ENCODE measurements around the gene ZNF107.

Gene ZNF107

DNA sequence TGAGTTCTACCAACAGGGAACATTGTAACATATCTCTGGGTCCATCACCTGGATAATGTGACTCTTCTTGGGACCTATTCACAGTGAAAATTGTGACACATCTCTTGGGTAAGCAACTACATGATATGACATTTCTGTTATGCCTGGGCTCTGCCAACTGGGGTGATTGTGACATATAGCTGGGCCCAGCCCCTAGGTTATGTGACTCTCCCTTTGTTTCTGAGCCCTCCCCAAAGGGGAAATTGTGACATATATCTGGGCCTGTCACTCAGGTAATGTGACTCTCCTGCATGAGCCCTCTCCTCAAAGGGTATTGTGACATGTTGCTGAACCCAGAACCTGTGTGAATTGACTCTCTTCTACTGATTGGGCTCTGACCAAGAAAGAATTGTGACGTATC lies 22.4 kb upstream of the ZNF107 start:
- CTCF ChIA-PET = interaction anchor here (0.7 kb wide), 1 partner anchor 50 kb away, joined by 3 read pairs; no protein-coding TSS in a partner anchor
- no peak for DNase-seq (ENCODE audit: extremely low spot score)
- POLR2A ChIA-PET = no interaction called here
- no peak for TF ChIP-seq HDGF (IDR thresholded peaks at IDR 0.05; ENCODE audit: borderline replicate concordance)
- TF ChIP-seq, protein P1, sequence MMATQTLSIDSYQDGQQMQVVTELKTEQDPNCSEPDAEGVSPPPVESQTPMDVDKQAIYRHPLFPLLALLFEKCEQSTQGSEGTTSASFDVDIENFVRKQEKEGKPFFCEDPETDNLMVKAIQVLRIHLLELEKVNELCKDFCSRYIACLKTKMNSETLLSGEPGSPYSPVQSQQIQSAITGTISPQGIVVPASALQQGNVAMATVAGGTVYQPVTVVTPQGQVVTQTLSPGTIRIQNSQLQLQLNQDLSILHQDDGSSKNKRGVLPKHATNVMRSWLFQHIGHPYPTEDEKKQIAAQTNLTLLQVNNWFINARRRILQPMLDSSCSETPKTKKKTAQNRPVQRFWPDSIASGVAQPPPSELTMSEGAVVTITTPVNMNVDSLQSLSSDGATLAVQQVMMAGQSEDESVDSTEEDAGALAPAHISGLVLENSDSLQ (IDR thresholded peaks at IDR 0.05) = no peak
- TF ChIP-seq SUZ12 (IDR thresholded peaks at IDR 0.05) = no peak
- no peak for TF ChIP-seq FOXM1 (IDR thresholded peaks at IDR 0.05; ENCODE audit: borderline replicate concordance)
- TF ChIP-seq ELF4 (IDR thresholded peaks at IDR 0.05) = no peak
- no peak for TF ChIP-seq TARDBP (IDR thresholded peaks at IDR 0.05)
- no peak for TF ChIP-seq LEF1 (IDR thresholded peaks at IDR 0.05; ENCODE audit: borderline replicate concordance)
- TF ChIP-seq ARNT (IDR thresholded peaks at IDR 0.05) = no peak
- no peak for TF ChIP-seq SP1 (IDR thresholded peaks at IDR 0.05)
- TF ChIP-seq L3MBTL2 (conservative IDR thresholded peaks at IDR 0.05) = no peak
- TF ChIP-seq ZNF384 (IDR thresholded peaks at IDR 0.05) = no peak
- no peak for TF ChIP-seq BHLHE40 (IDR thresholded peaks at IDR 0.05; ENCODE audit: borderline replicate concordance)
- TF ChIP-seq FOXK2 (IDR thresholded peaks at IDR 0.05) = no peak
- no peak for TF ChIP-seq CTBP1 (IDR thresholded peaks at IDR 0.05; ENCODE audit: borderline replicate concordance)

DNA sequence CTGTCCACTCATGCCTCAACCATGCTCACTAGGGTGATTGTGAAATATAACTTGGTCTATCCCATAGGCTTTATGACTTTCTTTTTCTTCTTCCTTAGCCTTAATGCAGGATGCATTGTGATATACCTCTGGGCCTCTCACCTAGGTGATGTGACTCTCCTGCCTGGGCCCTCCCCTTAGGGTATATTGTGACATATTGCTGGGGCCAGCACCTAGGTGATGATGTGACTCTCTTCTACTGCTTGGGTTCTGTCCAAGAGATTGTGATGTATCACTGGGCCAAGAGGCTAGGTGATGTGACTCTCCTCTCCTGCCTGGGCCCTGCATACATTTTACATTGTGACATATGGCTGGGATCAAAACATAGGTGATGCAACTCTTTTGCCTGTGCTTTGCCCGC lies 14.7 kb upstream of the ZNF107 start:
- CTCF ChIA-PET = no interaction called here
- DNase-seq (ENCODE audit: extremely low spot score) = no peak
- POLR2A ChIA-PET = no interaction called here
- no peak for TF ChIP-seq NFRKB (IDR thresholded peaks at IDR 0.05)
- TF ChIP-seq FOXA1 (IDR thresholded peaks at IDR 0.05) = no peak
- TF ChIP-seq, protein P1 (IDR thresholded peaks at IDR 0.05) = no peak
- no peak for TF ChIP-seq CTBP1 (IDR thresholded peaks at IDR 0.05; ENCODE audit: borderline replicate concordance)
- no peak for TF ChIP-seq SUZ12 (IDR thresholded peaks at IDR 0.05)
- no peak for TF ChIP-seq FOXK2 (IDR thresholded peaks at IDR 0.05)
- no peak for TF ChIP-seq BHLHE40 (IDR thresholded peaks at IDR 0.05; ENCODE audit: borderline replicate concordance)
- no peak for TF ChIP-seq ELF4 (IDR thresholded peaks at IDR 0.05)
- no peak for TF ChIP-seq ZNF384 (IDR thresholded peaks at IDR 0.05)
- no peak for TF ChIP-seq LEF1 (IDR thresholded peaks at IDR 0.05; ENCODE audit: borderline replicate concordance)
- TF ChIP-seq L3MBTL2 (conservative IDR thresholded peaks at IDR 0.05) = no peak
- no peak for TF ChIP-seq FOXM1 (IDR thresholded peaks at IDR 0.05; ENCODE audit: borderline replicate concordance)
- TF ChIP-seq SP1 (IDR thresholded peaks at IDR 0.05) = no peak
- no peak for TF ChIP-seq HDGF (IDR thresholded peaks at IDR 0.05; ENCODE audit: borderline replicate concordance)
- no peak for TF ChIP-seq TARDBP (IDR thresholded peaks at IDR 0.05)
- no peak for TF ChIP-seq ARNT (IDR thresholded peaks at IDR 0.05)

GRCh38 chr7:64651632-64652165 lies 14.2 kb upstream of the ZNF107 start:
- CTCF ChIA-PET = no interaction called here
- no peak for TF ChIP-seq LEF1 (IDR thresholded peaks at IDR 0.05; ENCODE audit: borderline replicate concordance)
- no peak for TF ChIP-seq SUZ12 (IDR thresholded peaks at IDR 0.05)
- no peak for TF ChIP-seq TARDBP (IDR thresholded peaks at IDR 0.05)
- DNase-seq (ENCODE audit: extremely low spot score) = no peak
- POLR2A ChIA-PET = no interaction called here

DNA sequence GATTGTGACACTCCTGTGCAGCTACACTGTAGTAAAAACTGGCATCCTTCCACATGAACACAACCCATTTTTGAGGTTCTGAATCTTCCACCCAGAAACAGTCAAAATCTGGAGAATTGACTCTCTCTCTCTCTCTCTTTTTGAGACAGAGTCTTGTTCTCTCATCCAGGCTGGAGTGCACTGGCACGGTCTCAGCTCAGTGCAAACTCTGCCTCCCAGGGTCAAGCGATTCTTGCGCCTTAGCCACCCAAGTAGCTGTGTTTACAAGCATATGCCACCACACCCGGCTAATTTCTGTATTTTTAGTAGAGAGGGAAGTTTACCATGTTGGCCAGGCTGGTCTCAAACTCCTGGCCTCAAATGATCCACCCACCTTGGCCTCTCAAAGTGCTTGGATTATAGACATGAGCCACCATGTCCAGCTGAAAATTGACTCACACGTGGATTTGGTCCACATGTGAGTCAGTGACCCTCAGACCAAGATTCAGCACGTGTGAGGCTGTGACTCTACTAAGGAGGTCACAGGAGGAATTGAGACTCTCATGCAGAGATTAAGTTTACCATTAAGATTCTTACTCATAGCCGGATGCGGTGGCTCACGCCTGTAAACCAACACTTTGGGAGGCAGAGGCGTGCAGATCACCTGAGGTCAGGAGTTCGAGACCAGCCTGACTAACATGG lies 12.1 kb upstream of the ZNF107 start:
- TF ChIP-seq ZNF384 (IDR thresholded peaks at IDR 0.05) = no peak
- TF ChIP-seq HDGF (IDR thresholded peaks at IDR 0.05; ENCODE audit: borderline replicate concordance) = no peak
- TF ChIP-seq L3MBTL2 (conservative IDR thresholded peaks at IDR 0.05) = no peak
- no peak for TF ChIP-seq BHLHE40 (IDR thresholded peaks at IDR 0.05; ENCODE audit: borderline replicate concordance)
- no peak for TF ChIP-seq ARNT (IDR thresholded peaks at IDR 0.05)
- TF ChIP-seq FOXK2 (IDR thresholded peaks at IDR 0.05) = no peak
- no peak for TF ChIP-seq FOXM1 (IDR thresholded peaks at IDR 0.05; ENCODE audit: borderline replicate concordance)
- no peak for TF ChIP-seq ELF4 (IDR thresholded peaks at IDR 0.05)
- DNase-seq (ENCODE audit: extremely low spot score) = no peak
- POLR2A ChIA-PET = interaction anchor here (1.1 kb wide), 1 partner anchor 91 kb away, joined by 3 read pairs; the partner anchor contains the start of gene ZNF680
- CTCF ChIA-PET = no interaction called here

DNA sequence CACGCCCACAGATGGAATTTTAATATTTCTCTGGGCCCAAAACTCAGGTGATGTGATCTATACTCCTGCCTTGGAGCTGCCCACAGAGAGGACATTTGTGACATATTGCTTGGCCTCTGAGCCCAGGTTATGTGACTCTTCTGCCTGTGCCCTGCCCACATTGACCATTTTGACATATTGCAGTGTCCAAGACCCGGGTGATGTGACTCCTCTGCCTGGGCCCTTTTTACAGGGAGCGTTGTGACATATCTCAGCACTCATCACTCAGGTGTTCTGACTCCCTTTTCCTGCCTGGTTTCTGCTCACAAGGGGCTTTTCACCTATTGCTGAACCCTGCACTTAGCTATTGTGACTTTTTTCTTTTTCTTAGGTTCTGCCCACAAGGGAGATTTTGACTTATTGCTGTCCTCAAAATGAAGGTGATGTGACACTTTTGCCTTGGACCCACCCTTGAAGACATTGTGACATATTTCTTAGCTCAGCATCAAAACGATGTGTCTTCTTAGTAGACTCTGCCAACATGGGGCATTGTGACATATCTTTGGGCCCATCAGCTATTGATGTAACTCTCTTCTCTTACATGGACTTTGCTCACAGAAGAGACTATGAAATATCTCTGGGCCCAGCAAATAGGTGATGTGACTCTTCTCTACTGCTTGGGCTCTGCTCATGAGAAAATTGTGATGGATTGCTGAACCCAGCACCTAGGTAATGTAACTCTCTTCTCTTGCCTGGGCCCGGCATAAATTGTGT lies 11.0 kb upstream of the ZNF107 start:
- TF ChIP-seq SUZ12 (IDR thresholded peaks at IDR 0.05) = no peak
- TF ChIP-seq CTBP1 (IDR thresholded peaks at IDR 0.05; ENCODE audit: borderline replicate concordance) = no peak
- TF ChIP-seq FOXK2 (IDR thresholded peaks at IDR 0.05) = no peak
- no peak for TF ChIP-seq ZNF384 (IDR thresholded peaks at IDR 0.05)
- no peak for TF ChIP-seq SP1 (IDR thresholded peaks at IDR 0.05)
- no peak for TF ChIP-seq FOXM1 (IDR thresholded peaks at IDR 0.05; ENCODE audit: borderline replicate concordance)
- TF ChIP-seq NFRKB (IDR thresholded peaks at IDR 0.05) = no peak
- no peak for TF ChIP-seq TARDBP (IDR thresholded peaks at IDR 0.05)
- TF ChIP-seq, protein P1 (IDR thresholded peaks at IDR 0.05) = no peak
- TF ChIP-seq L3MBTL2 (conservative IDR thresholded peaks at IDR 0.05) = no peak
- no peak for TF ChIP-seq ARNT (IDR thresholded peaks at IDR 0.05)
- TF ChIP-seq FOXA1 (IDR thresholded peaks at IDR 0.05) = no peak
- no peak for TF ChIP-seq ELF4 (IDR thresholded peaks at IDR 0.05)
- TF ChIP-seq HDGF (IDR thresholded peaks at IDR 0.05; ENCODE audit: borderline replicate concordance) = no peak
- ChIA-PET POLR2A (interaction anchor here (1.1 kb wide), 1 partner anchor 11 kb away, joined by 3 read pairs; the partner anchor contains the start of gene ZNF107), CTCF (no interaction called here)
- no peak for DNase-seq (ENCODE audit: extremely low spot score)
